Measurements from ENCODE around the gene DGKQ.

Gene DGKQ

GRCh38 chr4:961351-962230 lies 11.8 kb downstream of the DGKQ start:
- no peak for DNase-seq

DNA sequence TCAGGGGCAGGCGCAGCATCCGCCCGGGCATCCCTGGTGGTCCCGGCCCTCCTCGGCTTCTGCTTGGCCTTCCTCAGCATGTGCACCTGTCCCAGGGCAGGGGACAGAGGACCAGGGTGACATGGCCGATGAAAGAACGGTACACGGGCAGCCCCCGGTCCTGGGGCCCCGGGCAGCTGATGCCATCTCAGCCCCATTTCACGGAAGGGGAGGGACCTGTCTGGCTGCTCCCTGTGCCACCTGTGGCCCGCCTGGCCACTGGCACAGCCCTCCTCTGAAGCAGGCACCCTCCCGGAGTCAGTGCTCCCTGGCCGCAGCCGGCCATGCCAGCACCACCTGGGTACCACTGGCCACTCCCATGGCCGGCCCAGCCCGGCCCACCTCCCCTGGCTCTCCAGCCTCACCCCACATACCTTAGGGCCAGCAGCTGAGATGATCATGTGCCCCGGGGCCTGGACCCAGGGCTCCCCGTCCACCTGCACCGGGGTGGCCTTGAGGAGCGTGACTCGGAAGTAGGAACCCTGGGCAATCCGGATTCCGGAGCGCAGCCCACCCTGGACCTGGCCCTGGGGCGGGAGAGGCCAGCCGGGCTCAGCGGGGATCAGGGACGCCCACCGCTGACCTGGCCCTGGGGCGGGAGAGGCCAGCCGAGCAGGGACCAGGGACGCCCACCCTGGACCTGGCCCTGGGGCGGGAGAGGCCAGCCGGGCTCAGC lies 12.6 kb downstream of the DGKQ start:
- DNase-seq = no peak

- DNase-seq = no peak
These were observed 13.2 kb downstream of the DGKQ start for GRCh38 chr4:960140-960635.

GRCh38 chr4:959338-960139 lies 13.8 kb downstream of the DGKQ start:
- no peak for DNase-seq

- no peak for DNase-seq
These were observed 14.6 kb downstream of the DGKQ start for GRCh38 chr4:958696-959337.

DNA sequence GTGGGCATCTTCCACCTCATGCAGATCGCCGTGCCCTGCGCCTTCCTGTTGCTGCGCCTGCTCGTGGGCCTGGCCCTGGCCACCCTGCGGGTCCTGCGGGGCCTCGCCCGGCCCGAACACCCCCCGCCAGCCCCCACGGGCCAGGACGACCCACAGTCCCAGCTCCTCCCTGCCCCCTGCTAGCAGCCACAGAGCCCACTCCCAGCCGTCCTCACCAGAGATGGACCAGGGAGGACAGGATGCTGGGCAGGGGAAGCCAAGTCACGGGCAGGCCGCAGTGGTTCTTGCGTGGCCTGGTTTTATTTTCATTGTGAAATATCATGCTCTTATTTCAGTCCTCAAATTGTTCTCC lies 15.1 kb downstream of the DGKQ start:
- DNase-seq = no peak

DNA sequence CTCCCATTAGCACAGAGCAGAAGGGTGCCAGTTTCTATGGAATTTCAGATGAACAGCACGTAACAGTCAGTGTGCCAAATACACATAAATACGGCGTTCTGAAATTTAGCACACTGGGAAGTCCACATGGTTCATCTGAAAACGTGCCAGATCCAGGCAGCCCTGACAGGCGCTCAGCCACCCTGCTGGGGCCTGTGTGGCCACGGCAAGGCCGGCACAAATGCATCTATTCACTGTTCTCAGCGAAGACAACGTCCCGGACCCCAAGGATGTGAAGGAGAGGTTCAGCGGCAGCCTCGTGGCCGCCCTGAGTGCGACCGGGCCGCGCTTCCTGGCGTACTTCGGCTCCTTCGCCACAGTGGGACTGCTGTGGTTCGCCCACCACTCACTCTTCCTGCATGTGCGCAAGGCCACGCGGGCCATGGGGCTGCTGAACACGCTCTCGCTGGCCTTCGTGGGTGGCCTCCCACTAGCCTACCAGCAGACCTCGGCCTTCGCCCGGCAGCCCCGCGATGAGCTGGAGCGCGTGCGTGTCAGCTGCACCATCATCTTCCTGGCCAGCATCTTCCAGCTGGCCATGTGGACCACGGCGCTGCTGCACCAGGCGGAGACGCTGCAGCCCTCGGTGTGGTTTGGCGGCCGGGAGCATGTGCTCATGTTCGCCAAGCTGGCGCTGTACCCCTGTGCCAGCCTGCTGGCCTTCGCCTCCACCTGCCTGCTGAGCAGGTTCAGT lies 15.6 kb downstream of the DGKQ start:
- DNase-seq = no peak

- no peak for DNase-seq
These were observed 16.2 kb downstream of the DGKQ start for GRCh38 chr4:957231-957580.

GRCh38 chr4:956531-957230 lies 16.7 kb downstream of the DGKQ start:
- DNase-seq = no peak

- no peak for DNase-seq
These were observed 17.4 kb downstream of the DGKQ start for GRCh38 chr4:955931-956381.

DNA sequence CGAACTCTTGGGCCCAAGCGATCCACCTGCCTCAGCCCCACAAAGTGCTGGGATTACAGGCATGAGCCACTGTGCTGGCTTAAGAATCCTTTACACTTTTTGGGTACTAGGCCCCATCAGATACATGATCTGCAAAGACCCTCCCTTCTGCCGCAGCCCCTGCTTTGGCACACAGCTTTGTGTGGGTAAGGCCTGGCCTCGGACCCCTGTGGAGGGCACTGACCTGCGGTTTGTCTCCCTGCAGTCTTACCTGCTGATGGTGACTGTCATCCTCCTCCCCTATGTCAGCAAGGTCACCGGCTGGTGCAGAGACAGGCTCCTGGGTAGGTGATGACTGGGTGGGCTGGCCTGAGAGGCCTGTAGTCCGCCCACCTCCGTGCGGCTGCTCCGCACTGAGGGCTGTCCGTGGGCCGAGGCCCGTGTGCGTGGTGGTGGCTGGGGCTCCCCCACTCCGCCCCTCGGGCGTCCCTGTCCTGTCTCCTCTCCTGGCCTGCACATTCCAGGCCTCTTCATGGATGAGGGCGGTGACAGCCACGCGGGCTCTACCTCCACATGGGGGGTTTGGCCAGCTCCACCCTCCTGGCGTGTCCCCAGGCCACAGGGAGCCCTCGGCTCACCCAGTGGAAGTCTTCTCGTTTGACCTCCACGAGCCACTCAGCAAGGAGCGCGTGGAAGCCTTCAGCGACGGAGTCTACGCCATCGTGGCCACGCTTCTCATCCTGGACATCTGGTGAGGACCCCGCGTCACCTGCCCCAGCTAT lies 18.0 kb downstream of the DGKQ start:
- DNase-seq = no peak

GRCh38 chr4:954211-955020 lies 19.0 kb downstream of the DGKQ start:
- no peak for DNase-seq

DNA sequence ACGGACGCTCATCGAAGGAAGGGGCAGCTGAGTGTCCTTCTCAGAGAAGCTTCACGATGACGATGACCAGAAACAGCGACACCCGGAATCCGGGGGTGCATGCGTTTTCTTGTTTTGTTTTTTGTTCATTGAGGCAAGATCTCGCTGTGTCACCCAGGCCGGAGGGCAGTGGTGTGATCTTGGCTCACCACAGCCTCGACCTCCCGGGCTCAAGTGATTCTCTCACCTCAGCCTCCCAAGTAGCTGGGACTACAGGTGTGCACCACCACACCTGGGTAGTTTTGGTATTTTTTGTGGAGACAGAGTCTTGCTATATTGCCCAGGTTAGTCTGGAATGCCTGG lies 19.8 kb downstream of the DGKQ start:
- no peak for DNase-seq

DNA sequence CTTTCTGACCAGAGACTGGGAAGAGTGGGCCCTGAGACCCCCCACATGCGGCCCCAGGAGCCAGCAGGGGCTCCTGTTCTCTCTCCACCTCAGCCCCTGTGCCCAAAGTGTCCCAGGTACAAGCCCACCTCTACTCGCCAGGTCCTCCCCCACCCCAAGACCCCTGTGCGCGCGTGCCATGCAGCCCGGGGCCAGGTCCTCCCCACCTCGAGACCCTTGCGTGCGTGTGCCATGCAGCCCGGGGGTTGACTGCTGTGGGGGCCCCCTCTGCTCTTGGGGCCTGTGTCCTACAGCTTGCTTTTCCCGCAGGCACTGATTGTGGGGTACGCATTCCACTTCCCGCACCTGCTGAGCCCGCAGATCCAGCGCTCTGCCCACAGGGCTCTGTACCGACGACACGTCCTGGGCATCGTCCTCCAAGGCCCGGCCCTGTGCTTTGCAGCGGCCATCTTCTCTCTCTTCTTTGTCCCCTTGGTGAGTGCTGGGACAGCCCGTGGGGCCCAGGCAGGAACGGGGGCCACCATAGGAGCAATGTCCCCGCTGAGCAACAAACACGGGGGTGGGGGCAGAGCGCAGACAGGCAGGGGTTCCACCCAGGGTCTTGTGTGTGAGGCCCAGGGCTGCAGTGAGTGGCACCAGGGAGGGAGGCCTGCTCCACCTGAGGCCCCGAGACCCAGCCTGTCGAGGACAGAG lies 20.3 kb downstream of the DGKQ start:
- DNase-seq = no peak

DNA sequence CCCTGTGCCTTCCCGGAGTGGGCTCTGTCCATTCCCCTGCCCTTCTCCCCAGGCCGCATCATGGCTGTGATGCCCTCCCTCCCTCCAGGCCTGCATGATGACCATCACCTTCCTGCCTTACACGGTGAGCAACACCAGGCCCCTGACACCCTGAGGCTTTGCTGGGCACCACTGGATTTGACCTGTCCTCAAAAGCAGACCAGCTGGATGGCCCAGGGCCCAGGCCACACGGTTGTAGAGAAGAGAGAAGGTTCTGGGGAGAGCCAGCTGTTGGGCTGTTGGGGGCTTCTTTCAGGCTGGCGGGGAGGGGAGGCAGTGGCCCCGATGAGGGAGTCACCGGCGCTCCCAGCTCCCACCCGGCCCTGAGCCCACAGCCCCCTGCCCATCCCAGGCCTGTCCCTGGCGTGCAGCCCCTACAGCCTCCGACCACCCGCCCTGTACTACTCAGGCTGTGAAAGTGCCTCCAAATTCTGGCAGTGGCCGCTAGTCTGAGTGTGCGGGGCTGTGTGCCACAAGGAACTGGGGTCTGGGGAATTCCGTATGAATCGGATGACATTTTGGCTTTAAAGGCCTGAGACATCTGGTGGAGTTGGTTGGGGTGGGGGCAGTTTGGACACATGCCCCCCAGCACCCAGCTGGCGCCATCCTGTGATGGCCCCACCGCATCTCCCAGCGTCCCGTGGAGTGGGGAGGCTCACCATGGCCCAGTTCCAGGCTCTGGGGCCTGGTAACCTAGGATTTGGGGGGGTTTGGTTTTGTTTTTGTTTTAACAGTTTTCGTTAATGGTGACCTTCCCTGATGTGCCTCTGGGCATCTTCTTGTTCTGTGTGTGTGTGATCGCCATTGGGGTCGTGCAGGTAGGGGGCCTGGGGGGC lies 21.5 kb downstream of the DGKQ start:
- no peak for DNase-seq

GRCh38 chr4:951186-951585 lies 22.2 kb downstream of the DGKQ start:
- DNase-seq = no peak

- no peak for DNase-seq
These were observed 23.0 kb downstream of the DGKQ start for GRCh38 chr4:950136-951020.
